HG03097 (cell line): ENCODE results near the gene RMDN2.
A peak's percentile ranks its signal among the peaks of the same experiment; 100 is the strongest.
"Not testable (repeated sequence)": the region's sequence is repeated elsewhere in the genome, so short reads cannot be mapped to it uniquely, and the experiment has no call there.

Experiments used
- ATAC-seq: cut with Tn5 transposase; IDR thresholded peaks from one replicate; pipeline ENCODE4 v1.9.1; 2021; ENCODE audit not compliant: unreplicated experiment, low FRiP score

The RMDN2 gene

GRCh38 chr2:37926635-37927034 is 1.5 kb downstream of the RMDN2 start:
- ATAC-seq: no peak

DNA sequence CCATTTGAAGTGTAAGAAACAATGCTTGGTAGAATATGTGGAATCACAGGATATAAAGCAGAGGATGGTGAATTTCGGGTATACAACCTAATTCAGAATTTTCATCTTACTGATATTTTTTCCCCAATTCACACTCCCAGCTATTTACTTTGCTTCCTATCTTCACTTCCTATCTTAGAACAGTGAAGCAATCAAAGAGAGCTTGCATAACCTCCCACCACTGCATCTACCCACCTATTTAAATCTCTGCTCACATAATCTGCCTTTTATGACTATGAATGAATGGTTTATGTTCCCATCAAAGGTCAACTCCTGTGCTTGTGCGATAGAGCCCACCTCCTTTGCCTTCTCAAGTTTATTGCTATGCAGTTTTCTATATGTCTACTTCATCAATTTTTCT is 3.3 kb downstream of the RMDN2 start:
- no peak for ATAC-seq

DNA sequence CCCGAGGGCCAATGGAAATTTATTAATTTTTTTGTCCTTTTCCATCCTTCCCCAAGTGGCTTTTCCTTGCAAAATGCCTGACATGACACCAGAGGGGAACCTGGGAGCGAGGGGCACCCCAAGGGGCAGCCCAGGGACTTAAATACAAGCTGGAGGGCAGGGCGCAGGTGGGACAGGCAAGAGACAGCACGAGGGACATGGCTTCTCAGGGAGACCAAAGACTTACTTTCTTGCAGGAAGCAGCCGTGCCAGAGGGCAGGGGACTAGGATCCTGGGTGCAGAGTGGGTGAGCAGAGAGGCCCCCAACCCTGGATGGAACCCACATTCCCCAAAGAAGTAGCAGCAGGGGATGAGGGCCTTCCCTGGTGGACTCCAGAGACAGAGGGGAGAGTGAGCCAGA is 5.3 kb downstream of the RMDN2 start:
- ATAC-seq: not testable (repeated sequence)

- ATAC-seq: not testable (repeated sequence)
Observed at GRCh38 chr2:37932873-37933272, 7.8 kb downstream of the RMDN2 start.

- peak; percentile 74 for ATAC-seq
Observed at GRCh38 chr2:37934591-37935513, 9.8 kb downstream of the RMDN2 start.

GRCh38 chr2:37937568-37937967 is 12.5 kb downstream of the RMDN2 start:
- ATAC-seq: not testable (repeated sequence)

GRCh38 chr2:37941267-37941666 is 16.2 kb downstream of the RMDN2 start:
- not testable (repeated sequence) for ATAC-seq

DNA sequence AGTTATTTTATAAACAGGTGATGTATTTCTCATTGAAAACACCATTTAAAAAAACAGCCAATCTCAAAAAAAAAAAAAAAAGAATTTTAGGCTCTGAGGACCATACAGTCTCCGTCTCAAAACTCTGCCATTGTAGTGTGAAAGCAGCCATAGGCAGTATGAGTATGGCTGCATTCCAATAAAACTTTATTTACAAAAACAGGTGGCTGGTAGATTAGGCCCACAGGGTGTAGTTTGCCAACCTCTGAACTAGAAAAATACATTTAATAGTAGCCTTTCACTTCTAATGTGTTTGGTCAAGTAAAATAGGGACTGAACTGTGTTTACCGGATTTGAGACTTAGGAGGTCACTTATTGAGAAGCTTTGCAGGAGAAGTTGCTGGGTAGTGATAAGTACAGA is 19.2 kb downstream of the RMDN2 start:
- ATAC-seq: no peak

DNA sequence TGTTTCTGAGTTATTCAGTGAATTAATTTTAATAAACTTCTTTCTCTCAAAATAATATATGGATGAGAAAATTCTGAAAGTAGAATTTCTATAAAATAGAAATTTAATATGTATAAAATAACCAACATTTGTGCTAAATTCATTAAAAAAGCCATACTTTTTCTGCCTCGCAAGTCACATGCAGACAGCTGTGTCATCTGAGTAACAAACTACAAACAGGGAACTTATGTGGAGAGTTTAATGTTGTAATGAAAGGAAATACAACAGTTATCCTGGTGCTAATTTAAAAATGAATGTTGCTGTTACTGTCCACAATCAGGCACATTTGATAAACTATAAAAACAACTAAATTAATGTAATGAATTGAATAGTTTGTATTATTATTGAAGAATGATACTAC is 22.2 kb downstream of the RMDN2 start:
- ATAC-seq: no peak

DNA sequence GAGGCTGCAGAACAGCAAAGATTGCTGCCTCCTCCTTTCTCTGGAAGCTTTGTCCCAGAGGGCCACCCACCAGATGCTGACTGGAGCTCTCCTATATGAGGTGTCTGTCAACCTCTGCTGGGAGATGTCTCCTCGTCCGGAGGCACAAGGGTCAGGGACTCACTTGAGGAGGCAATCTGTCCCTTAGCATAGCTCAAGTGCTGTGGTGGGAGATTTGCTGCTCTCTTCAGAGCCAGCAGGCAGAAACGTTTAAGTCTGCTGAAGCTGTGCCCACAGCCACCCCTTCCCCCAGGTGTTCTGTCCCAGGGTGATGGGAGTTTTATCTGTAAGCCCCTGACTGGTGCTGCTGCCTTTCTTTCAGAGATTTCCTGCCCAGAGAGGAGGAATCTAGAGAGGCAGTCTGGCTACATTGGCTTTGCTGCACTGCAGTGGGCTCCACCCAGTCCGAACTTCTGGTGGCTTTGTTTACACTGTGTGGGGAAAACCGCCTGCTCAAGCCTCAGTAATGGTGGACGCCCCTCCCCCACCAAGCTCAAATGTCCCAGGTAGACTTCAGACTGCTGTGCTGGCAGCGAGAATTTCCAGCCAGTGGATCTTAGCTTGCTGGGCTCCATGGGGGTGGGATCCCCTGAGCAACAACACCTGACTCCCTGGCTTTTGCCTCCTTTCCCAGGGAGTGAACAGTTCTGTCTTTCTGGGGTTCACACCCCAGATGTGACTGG is 37.1 kb downstream of the RMDN2 start:
- not testable (repeated sequence) for ATAC-seq

DNA sequence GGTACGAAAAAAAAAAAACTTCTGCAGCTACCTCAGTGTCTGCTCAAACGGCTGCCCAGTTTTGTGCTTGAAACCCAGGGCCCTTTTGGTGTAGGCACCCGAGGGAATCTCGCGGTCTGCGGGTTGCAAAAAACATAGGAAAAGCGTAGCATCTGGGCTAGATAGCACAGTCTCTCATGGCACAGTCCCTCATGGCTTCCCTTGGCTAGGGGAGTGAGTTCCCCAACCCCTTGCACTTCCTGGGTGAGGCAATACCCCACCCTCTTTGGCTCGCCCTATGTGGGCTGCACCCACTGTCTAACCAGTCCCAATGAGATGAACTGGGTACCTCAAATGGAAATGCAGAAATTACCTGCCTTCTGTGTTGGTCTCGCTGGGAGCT is 37.6 kb downstream of the RMDN2 start:
- ATAC-seq: not testable (repeated sequence)

GRCh38 chr2:37963901-37964300 is 38.8 kb downstream of the RMDN2 start:
- ATAC-seq: not testable (repeated sequence)

DNA sequence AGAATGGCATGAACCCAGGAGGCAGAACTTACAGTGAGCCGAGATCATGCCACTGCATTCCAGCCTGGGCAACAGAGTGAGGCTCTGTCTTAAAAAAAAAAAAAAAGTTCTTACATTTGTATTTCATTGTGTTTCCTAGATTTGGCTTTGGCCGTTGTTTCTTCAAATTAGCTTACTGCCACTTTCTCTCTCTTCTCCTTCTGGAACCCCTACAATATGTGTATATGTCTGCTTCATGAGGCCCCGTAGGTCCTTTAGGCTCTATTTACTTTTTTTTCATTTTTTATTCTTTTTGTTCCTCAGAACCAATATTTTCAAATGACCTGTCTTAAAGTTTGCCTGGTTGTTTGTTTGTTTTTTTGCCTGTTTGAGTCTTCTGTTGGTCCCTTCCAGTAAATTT is 41.2 kb downstream of the RMDN2 start:
- ATAC-seq: no peak

DNA sequence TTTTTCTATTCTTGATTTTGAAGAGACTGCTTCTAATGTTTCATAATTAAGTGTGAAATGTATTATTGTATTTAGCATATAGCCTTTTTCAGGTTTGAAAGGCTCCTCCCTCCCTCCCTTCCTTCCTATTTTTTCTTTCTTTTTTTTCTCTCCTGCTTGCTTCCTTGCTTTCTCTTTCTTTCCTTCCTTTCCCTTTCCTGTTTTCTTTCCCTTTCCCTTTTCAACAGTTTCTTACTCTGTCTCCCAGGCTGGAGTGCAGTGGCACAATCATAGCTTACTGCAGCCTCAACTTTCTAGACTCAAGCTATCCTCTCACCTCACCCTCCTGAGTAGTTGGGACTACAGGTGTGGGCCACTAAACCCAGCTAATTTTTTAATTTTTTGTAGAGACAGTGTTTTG is 44.6 kb downstream of the RMDN2 start:
- no peak for ATAC-seq

- ATAC-seq: no peak
Observed at GRCh38 chr2:37971971-37972370, 46.9 kb downstream of the RMDN2 start.

DNA sequence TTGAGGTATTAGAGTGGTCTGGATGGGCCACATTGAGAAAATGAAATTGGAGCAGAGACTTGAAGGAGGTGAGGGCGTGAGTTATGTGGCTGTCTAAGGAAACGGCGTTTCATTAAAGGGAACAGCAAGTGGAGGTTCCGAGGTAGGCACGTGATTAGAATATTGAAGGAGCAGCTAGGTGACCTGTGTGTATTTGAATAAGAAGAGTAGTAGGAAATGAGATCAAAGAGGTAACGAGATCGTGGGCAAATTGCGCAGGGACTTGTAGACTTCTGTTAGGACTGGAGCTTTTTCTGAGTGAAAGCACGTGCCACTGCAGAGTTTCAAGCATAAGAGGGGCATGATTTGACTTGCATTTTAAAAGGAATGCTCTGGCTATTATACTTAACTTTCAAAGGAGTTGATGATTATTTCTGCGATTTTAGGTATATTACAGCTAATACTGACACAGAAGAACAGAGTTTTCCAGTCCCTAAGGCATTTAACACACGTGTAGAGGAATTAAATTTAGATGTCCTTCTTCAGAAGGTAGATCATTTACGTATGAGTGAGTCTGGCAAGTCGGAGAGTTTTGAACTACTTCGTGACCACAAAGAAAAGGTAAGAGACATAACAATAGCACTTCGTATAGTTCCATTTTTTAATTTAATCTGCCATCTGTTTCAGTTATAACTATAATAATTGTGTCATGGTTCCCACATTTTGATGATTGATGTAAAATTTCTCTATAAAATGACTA is 48.7 kb downstream of the RMDN2 start:
- ATAC-seq: no peak

- ATAC-seq: no peak
Observed at GRCh38 chr2:37975808-37976207, 50.7 kb downstream of the RMDN2 start.

DNA sequence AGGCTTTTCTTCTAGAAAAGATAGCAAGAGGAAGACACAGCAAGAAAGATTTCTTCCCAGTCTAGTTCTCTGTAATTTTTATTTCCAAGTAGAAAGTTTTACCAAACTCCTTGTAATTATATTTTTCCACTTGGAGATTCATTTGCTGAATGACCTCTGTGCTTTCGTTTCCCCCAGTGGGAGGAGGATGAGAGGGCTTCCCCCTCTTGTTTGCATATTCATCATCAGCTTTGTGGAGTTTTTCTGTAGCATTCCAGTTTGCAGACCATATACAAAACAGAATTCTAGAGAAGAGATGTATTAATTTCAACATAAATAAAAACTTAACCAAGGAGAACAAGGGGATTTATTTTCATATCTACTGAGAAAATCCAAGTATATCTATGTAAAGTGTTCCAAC is 51.3 kb downstream of the RMDN2 start:
- ATAC-seq: no peak

GRCh38 chr2:37982147-37982582 is 57.1 kb downstream of the RMDN2 start:
- no peak for ATAC-seq

DNA sequence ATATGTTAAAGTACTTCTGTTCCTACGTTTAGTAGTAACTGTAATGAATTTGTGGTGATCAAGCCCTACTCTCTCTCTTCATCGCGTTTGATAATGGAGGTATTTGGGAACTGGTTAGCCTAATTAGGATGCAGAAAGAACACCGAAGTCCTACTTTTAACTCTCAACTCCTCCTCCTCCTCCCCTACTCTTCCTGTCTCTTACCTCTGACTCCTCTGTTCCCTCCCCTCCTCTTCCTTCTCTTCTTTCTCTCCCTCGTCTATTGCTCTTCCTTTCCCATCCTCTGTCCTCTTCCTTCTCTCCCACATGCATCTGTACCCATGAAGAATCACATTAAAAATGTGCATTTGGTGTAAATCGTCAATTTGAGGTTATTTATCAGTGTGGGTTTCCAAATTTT is 57.8 kb downstream of the RMDN2 start:
- no peak for ATAC-seq

DNA sequence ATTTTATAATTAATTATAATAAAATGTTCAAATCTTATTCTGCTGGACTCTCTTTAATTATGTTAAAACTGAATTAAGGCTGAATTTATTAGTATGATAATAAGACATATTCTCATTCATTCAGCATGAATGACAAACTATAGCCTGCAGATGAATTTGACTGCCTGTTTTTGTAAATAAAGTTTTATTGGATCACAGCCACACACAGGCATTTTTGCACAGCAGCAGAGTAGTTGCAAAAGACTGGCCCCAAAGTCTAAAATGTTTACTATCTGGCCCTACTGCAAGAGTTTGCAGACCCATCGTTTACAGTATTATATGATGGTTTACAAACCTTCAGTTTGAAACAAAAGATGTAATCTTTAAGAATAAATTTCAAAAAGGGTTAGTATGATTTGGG is 58.6 kb downstream of the RMDN2 start:
- no peak for ATAC-seq
